GM11168 (cell line): Measurements from ENCODE around the gene UIMC1.

Experiments used
- in situ Hi-C: fragments of 300-500 bp; cut with MboI; formaldehyde crosslinking; loops from one replicate; pipeline ENCODE4 v1.12.0; 2022; ENCODE audit warnings: low sequenced_read_pairs; ENCODE audit not compliant: unreplicated experiment

Gene UIMC1

GRCh38 chr5:176859916-176860315 lies 146.7 kb downstream of the UIMC1 start:
- in situ Hi-C loops, result no loop called here

- in situ Hi-C loops, result no loop called here
Observed at GRCh38 chr5:176857894-176858273, 148.7 kb downstream of the UIMC1 start.

GRCh38 chr5:176857216-176857893 lies 149.2 kb downstream of the UIMC1 start:
- in situ Hi-C loops, result no loop called here

GRCh38 chr5:176856746-176857145 lies 149.8 kb downstream of the UIMC1 start:
- in situ Hi-C loops, result no loop called here

GRCh38 chr5:176855598-176855997 lies 151.0 kb downstream of the UIMC1 start:
- in situ Hi-C loops, result no loop called here
